ENCODE data around the gene RFPL1. TPM values are rescaled to one million over a fixed set of nuclear protein-coding genes. Genes with fewer than 3 reads are reported as not detected.

RFPL1 gene
- total RNA-seq, 1 experiment from 2014 or later = not detected

- Histone ChIP-seq H3F3A (ENCODE audit: insufficient read depth, low read depth) (no peaks in the 10 kb centered on the region), H3K9me2 (ENCODE audit: insufficient read depth) (no peaks in the 10 kb centered on the region), H3K9me3 (ENCODE audit: insufficient read depth, low read depth) (no peaks in the 10 kb centered on the region), H2AFZ (no peak overlapping the region), H3K27me3 (ENCODE audit: insufficient read depth, low read depth) (no peaks in the 10 kb centered on the region), H3K79me2 (ENCODE audit: low read depth) (no peaks in the 10 kb centered on the region), H3K4me1 (replicated peaks; ENCODE audit: insufficient read depth) (no peaks in the 10 kb centered on the region), H3K36me3 (ENCODE audit: low read depth) (no peaks in the 10 kb centered on the region), H3K27ac (no peak overlapping the region), H4K20me1 (ENCODE audit: insufficient read depth) (no peaks in the 10 kb centered on the region), H3K4me3 (no peak overlapping the region), H3K4me2 (no peak overlapping the region)
- ChIA-PET POLR2A (ENCODE audit: unreplicated experiment) (no interaction called here), CTCF (no interaction called here)
- intact Hi-C loops (cut with micrococcal nuclease; ENCODE audit: unreplicated experiment) = no loop called here
- TF ChIP-seq CTCF (conservative IDR thresholded peaks at IDR 0.05) (no peak), EZH2 (IDR thresholded peaks at IDR 0.05; ENCODE audit: low read depth) (no peak)
- no TSS peak for BruUV-seq (replicated peaks)
- DNase-seq = no peak
Measured at GRCh38 chr22:29451863-29452262, 13.5 kb downstream of the RFPL1 start.

GRCh38 chr22:29454276-29454675 lies 15.9 kb downstream of the RFPL1 start:
- Histone ChIP-seq H2AFZ (no peak overlapping the region), H4K20me1 (ENCODE audit: insufficient read depth) (no peaks in the 10 kb centered on the region), H3K9me2 (ENCODE audit: insufficient read depth) (no peaks in the 10 kb centered on the region), H3K4me1 (replicated peaks; ENCODE audit: insufficient read depth) (no peaks in the 10 kb centered on the region), H3K27me3 (ENCODE audit: insufficient read depth, low read depth) (no peaks in the 10 kb centered on the region), H3K9me3 (ENCODE audit: insufficient read depth, low read depth) (no peaks in the 10 kb centered on the region), H3K27ac (no peak overlapping the region), H3K4me2 (no peak overlapping the region), H3F3A (ENCODE audit: insufficient read depth, low read depth) (no peaks in the 10 kb centered on the region), H3K4me3 (no peak overlapping the region), H3K36me3 (ENCODE audit: low read depth) (no peaks in the 10 kb centered on the region), H3K79me2 (ENCODE audit: low read depth) (no peaks in the 10 kb centered on the region)
- ChIA-PET POLR2A (ENCODE audit: unreplicated experiment) (no interaction called here), CTCF (no interaction called here)
- BruUV-seq (replicated peaks) = no TSS peak
- intact Hi-C loops (cut with micrococcal nuclease; ENCODE audit: unreplicated experiment) = no loop called here
- no peak for TF ChIP-seq EZH2 (IDR thresholded peaks at IDR 0.05; ENCODE audit: low read depth)
- no peak for TF ChIP-seq CTCF (conservative IDR thresholded peaks at IDR 0.05)
- no peak for DNase-seq

- ChIA-PET POLR2A (ENCODE audit: unreplicated experiment) (no interaction called here), CTCF (no interaction called here)
- Histone ChIP-seq H3K9me3 (ENCODE audit: insufficient read depth, low read depth) (no peaks in the 10 kb centered on the region), H3K4me1 (replicated peaks; ENCODE audit: insufficient read depth) (no peaks in the 10 kb centered on the region), H3K9me2 (ENCODE audit: insufficient read depth) (no peaks in the 10 kb centered on the region), H3F3A (ENCODE audit: insufficient read depth, low read depth) (no peaks in the 10 kb centered on the region), H4K20me1 (ENCODE audit: insufficient read depth) (no peaks in the 10 kb centered on the region), H3K27me3 (ENCODE audit: insufficient read depth, low read depth) (no peaks in the 10 kb centered on the region), H3K4me2 (no peak overlapping the region), H2AFZ (no peak overlapping the region), H3K36me3 (ENCODE audit: low read depth) (no peaks in the 10 kb centered on the region), H3K79me2 (ENCODE audit: low read depth) (no peaks in the 10 kb centered on the region), H3K4me3 (no peak overlapping the region), H3K27ac (no peak overlapping the region)
- intact Hi-C loops (cut with micrococcal nuclease; ENCODE audit: unreplicated experiment) = no loop called here
- BruUV-seq (replicated peaks) = no TSS peak
- TF ChIP-seq CTCF (conservative IDR thresholded peaks at IDR 0.05) = no peak
- no peak for TF ChIP-seq EZH2 (IDR thresholded peaks at IDR 0.05; ENCODE audit: low read depth)
- no peak for DNase-seq
Measured at GRCh38 chr22:29456211-29456671, 17.9 kb downstream of the RFPL1 start.

Measured in PC-9 (cell line).